ENCODE data around the gene PCDHA8.
"Not testable (repeated sequence)": the region's sequence is repeated elsewhere in the genome, so short reads cannot be mapped to it uniquely, and the experiment has no call there.

The PCDHA8 gene

DNA sequence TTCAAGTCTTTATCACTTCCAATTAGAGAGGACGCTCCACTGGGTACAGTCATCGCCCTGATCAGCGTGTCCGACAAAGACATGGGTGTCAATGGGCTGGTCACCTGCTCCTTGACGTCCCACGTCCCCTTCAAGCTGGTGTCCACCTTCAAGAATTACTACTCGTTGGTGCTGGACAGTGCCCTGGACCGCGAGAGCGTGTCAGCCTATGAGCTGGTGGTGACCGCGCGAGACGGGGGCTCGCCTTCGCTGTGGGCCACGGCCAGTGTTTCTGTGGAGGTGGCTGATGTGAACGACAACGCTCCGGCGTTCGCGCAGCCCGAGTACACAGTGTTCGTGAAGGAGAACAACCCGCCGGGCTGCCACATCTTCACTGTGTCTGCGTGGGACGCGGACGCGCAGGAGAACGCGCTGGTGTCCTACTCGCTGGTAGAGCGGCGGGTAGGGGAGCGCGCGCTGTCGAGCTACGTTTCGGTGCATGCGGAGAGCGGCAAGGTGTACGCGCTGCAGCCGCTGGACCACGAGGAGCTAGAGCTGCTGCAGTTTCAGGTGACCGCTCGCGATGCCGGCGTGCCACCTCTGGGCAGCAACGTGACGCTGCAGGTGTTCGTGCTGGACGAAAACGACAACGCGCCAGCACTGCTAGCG is 32.6 kb upstream of the PCDHA8 start:
- not testable (repeated sequence) for H3K9ac ChIP-seq (ENCODE audit: low read length); H3K4me1 ChIP-seq (ENCODE audit: control insufficient read depth, insufficient read depth, low read length); H3K36me3 ChIP-seq (ENCODE audit: control insufficient read depth, insufficient read depth, low read length, severe bottlenecking); H3K27me3 ChIP-seq (replicated peaks; ENCODE audit: control insufficient read depth, insufficient read depth, low read length); DNase-seq (ENCODE audit: low read depth); H3K4me3 ChIP-seq (ENCODE audit: low read length)
- peaks cover 17% of the 10 kb centered on the region for H3K9me3 ChIP-seq (ENCODE audit: control insufficient read depth, low read length)

DNA sequence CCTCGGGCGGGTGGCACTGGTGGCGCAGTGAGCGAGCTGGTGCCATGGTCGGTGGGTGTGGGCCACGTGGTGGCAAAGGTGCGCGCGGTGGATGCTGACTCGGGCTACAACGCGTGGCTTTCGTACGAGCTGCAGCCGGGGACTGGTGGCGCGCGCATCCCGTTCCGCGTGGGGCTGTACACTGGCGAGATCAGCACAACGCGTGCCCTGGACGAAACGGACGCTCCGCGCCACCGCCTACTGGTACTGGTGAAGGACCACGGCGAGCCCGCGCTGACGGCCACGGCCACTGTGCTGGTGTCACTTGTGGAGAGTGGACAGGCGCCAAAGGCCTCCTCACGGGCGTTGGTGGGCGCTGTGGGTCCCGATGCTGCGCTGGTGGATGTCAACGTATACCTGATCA is 32.1 kb upstream of the PCDHA8 start:
- no peak overlapping the region for H3K9ac ChIP-seq (ENCODE audit: low read length)
- H3K9me3 ChIP-seq (ENCODE audit: control insufficient read depth, low read length) = peaks cover 17% of the 10 kb centered on the region
- no peaks in the 10 kb centered on the region for H3K36me3 ChIP-seq (ENCODE audit: control insufficient read depth, insufficient read depth, low read length, severe bottlenecking)
- H3K4me3 ChIP-seq (ENCODE audit: low read length) = no peak overlapping the region
- no peaks in the 10 kb centered on the region for H3K4me1 ChIP-seq (ENCODE audit: control insufficient read depth, insufficient read depth, low read length)
- DNase-seq (ENCODE audit: low read depth) = no peak
- H3K27me3 ChIP-seq (replicated peaks; ENCODE audit: control insufficient read depth, insufficient read depth, low read length) = no peaks in the 10 kb centered on the region

DNA sequence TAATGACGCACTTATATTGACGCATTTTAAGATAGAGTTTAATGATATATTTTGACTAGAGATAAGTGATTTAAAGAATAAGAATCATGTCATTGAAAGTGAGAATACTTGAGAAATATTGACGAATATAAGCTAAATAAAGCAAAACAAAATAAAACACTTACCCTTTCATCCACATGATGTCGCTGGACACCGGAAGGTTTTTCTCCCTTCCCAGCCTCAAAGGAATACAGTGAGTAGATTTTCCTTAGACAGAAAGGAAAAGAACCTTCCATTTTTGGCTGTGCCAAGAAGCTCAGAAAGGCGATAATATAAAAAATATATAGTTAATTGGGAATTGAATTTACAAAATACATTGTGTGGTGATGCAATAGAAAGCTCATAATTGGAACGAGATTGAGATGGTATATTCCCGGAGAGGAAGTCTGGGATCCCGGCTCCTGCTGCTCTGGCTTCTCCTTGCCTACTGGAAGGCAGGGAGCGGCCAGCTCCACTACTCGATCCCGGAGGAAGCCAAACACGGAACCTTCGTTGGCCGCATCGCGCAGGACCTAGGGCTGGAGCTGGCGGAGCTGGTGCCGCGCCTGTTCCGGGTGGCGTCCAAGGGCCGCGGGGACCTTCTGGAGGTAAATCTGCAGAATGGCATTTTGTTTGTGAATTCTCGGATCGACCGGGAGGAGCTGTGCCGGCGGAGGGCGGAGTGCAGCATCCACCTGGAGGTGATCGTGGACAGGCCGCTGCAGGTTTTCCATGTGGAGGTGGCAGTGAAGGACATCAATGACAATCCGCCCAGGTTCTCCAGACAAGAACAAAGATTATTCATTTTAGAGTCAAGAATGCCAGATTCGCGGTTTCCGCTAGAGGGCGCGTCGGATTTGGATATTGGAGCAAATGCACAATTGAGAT is 19.4 kb upstream of the PCDHA8 start, which contains the start of gene PCDHA5:
PCDHA5 (plus strand) TSS at position 239 of the 906 bp plus-strand sequence.
- DNase-seq (ENCODE audit: low read depth) = peak; percentile 43
- Histone ChIP-seq H3K4me1 (ENCODE audit: control insufficient read depth, insufficient read depth, low read length) (no peaks in the 10 kb centered on the region), H3K36me3 (ENCODE audit: control insufficient read depth, insufficient read depth, low read length, severe bottlenecking) (no peaks in the 10 kb centered on the region), H3K4me3 (ENCODE audit: low read length) (no peak within 1 kb of the TSS), H3K9ac (ENCODE audit: low read length) (no peak within 1 kb of the TSS), H3K9me3 (ENCODE audit: control insufficient read depth, low read length) (peaks cover 9% of the 10 kb centered on the region), H3K27me3 (replicated peaks; ENCODE audit: control insufficient read depth, insufficient read depth, low read length) (no peaks in the 10 kb centered on the region)

DNA sequence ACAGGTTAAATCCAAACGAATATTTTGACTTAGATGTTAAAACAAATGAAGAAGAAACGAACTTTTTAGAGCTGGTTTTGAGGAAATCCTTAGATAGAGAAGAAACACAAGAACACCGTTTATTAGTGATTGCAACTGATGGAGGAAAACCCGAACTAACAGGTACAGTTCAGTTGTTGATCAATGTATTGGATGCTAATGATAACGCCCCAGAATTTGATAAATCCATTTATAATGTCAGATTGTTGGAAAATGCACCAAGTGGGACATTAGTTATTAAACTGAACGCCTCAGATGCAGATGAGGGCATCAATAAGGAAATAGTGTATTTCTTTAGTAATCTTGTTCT is 18.7 kb upstream of the PCDHA8 start:
- Histone ChIP-seq H3K27me3 (replicated peaks; ENCODE audit: control insufficient read depth, insufficient read depth, low read length) (no peaks in the 10 kb centered on the region), H3K9ac (ENCODE audit: low read length) (no peak overlapping the region), H3K36me3 (ENCODE audit: control insufficient read depth, insufficient read depth, low read length, severe bottlenecking) (no peaks in the 10 kb centered on the region), H3K4me1 (ENCODE audit: control insufficient read depth, insufficient read depth, low read length) (no peaks in the 10 kb centered on the region), H3K4me3 (ENCODE audit: low read length) (no peak overlapping the region), H3K9me3 (ENCODE audit: control insufficient read depth, low read length) (peaks cover 6% of the 10 kb centered on the region)
- DNase-seq (ENCODE audit: low read depth) = no peak

DNA sequence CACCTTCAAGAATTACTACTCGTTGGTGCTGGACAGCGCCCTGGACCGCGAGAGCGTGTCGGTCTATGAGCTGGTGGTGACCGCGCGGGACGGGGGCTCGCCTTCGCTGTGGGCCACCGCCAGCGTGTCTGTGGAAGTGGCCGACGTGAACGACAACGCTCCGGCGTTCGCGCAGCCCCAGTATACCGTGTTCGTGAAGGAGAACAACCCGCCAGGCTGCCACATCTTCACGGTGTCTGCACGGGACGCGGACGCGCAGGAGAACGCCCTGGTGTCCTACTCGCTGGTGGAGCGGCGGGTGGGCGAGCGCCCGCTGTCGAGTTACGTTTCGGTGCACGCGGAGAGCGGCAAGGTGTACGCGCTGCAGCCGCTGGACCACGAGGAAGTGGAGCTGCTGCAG is 18.0 kb upstream of the PCDHA8 start:
- DNase-seq (ENCODE audit: low read depth); H3K4me3 ChIP-seq (ENCODE audit: low read length); H3K9ac ChIP-seq (ENCODE audit: low read length); H3K4me1 ChIP-seq (ENCODE audit: control insufficient read depth, insufficient read depth, low read length); H3K27me3 ChIP-seq (replicated peaks; ENCODE audit: control insufficient read depth, insufficient read depth, low read length); H3K36me3 ChIP-seq (ENCODE audit: control insufficient read depth, insufficient read depth, low read length, severe bottlenecking); H3K9me3 ChIP-seq (ENCODE audit: control insufficient read depth, low read length): not testable (repeated sequence)

DNA sequence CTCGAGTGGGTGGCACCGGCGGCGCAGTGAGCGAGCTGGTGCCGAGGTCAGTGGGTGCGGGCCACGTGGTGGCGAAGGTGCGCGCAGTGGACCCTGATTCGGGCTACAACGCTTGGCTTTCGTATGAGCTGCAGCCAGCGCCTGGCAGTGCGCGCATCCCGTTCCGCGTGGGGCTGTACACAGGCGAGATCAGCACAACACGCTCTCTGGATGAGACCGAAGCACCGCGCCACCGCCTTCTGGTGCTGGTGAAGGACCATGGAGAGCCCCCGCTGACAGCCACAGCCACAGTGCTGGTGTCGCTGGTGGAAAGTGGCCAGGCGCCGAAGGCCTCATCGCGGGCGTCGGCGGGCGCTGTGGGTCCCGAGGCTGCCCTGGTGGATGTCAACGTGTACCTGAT is 17.5 kb upstream of the PCDHA8 start:
- Histone ChIP-seq H3K4me1 (ENCODE audit: control insufficient read depth, insufficient read depth, low read length) (no peaks in the 10 kb centered on the region), H3K9me3 (ENCODE audit: control insufficient read depth, low read length) (peaks cover 2% of the 10 kb centered on the region), H3K4me3 (ENCODE audit: low read length) (no peak overlapping the region), H3K9ac (ENCODE audit: low read length) (no peak overlapping the region), H3K36me3 (ENCODE audit: control insufficient read depth, insufficient read depth, low read length, severe bottlenecking) (no peaks in the 10 kb centered on the region), H3K27me3 (replicated peaks; ENCODE audit: control insufficient read depth, insufficient read depth, low read length) (no peaks in the 10 kb centered on the region)
- no peak for DNase-seq (ENCODE audit: low read depth)

DNA sequence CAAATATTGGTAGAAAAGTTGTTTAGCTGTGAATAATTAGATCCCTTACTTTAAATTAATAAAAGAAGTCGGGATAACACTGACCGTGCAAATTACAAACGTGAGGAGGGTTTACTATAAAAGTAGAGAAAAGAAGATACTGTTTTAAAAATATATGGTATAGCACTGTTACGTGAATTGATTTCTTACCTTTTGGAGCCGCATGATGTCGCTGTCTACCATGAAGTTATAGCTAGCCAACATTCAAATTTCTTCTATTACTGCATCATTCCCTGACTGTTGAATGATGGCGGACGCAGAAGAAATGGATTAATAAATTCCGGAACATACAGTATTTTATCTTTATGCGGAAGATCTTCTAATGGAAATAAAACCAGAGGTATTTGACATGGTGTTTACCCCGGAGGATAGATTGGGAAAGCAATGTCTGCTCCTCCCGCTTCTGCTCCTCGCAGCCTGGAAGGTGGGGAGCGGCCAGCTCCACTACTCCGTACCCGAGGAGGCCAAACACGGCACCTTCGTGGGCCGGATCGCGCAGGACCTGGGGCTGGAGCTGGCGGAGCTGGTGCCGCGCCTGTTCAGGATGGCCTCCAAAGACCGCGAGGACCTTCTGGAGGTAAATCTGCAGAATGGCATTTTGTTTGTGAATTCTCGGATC is 13.2 kb upstream of the PCDHA8 start, which contains the start of gene PCDHA6:
PCDHA6 (plus strand) TSS at position 257 of the 658 bp plus-strand sequence; CDS start at position 389, 132 bp downstream.
- H3K36me3 ChIP-seq (ENCODE audit: control insufficient read depth, insufficient read depth, low read length, severe bottlenecking) = no peaks in the 10 kb centered on the region
- H3K4me3 ChIP-seq (ENCODE audit: low read length) = peak within 1 kb of the TSS; percentile 69
- H3K4me1 ChIP-seq (ENCODE audit: control insufficient read depth, insufficient read depth, low read length) = no peaks in the 10 kb centered on the region
- no peak within 1 kb of the TSS for H3K9ac ChIP-seq (ENCODE audit: low read length)
- no peaks in the 10 kb centered on the region for H3K27me3 ChIP-seq (replicated peaks; ENCODE audit: control insufficient read depth, insufficient read depth, low read length)
- DNase-seq (ENCODE audit: low read depth) = peak; percentile 28
- peaks cover 8% of the 10 kb centered on the region for H3K9me3 ChIP-seq (ENCODE audit: control insufficient read depth, low read length)

DNA sequence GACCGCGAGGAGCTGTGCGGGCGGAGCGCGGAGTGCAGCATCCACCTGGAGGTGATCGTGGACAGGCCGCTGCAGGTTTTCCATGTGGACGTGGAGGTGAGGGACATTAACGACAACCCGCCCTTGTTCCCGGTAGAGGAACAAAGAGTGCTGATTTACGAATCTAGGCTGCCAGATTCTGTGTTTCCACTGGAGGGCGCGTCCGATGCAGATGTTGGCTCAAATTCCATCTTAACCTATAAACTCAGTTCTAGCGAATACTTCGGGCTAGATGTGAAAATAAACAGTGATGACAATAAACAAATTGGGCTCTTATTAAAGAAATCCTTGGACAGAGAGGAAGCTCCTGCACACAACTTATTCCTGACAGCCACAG is 12.6 kb upstream of the PCDHA8 start:
- Histone ChIP-seq H3K9me3 (ENCODE audit: control insufficient read depth, low read length) (peaks cover 8% of the 10 kb centered on the region), H3K4me3 (ENCODE audit: low read length) (peak overlapping the region; percentile 69), H3K27me3 (replicated peaks; ENCODE audit: control insufficient read depth, insufficient read depth, low read length) (no peaks in the 10 kb centered on the region)

DNA sequence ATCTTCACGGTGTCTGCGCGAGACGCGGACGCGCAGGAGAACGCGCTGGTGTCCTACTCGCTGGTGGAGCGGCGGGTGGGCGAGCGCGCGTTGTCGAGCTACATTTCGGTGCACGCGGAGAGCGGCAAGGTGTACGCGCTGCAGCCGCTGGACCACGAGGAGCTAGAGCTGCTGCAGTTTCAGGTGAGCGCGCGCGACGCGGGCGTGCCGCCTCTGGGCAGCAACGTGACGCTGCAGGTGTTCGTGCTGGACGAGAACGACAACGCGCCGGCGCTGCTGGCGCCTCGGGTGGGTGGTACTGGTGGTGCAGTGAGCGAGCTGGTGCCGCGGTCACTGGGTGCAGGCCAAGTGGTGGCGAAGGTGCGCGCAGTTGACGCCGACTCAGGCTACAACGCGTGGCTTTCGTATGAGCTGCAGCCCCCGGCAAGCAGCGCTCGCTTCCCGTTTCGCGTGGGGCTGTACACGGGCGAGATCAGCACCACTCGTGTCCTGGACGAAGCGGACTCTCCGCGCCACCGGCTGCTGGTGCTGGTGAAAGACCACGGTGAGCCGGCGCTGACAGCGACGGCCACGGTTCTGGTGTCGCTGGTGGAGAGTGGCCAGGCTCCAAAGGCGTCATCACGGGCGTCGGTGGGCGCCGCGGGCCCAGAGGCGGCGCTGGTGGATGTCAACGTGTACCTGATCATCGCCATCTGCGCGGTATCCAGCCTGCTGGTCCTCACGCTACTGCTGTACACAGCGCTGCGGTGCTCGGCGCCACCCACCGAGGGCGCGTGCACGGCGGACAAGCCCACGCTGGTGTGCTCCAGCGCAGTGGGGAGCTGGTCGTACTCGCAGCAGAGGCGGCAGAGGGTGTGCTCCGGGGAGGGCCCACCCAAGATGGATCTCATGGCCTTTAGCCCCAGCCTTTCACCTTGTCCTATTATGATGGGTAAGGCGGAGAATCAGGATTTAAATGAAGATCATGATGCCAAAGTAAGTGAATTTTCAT is 11.2 kb upstream of the PCDHA8 start:
- H3K36me3 ChIP-seq (ENCODE audit: control insufficient read depth, insufficient read depth, low read length, severe bottlenecking); H3K27me3 ChIP-seq (replicated peaks; ENCODE audit: control insufficient read depth, insufficient read depth, low read length); H3K9ac ChIP-seq (ENCODE audit: low read length); H3K4me1 ChIP-seq (ENCODE audit: control insufficient read depth, insufficient read depth, low read length); DNase-seq (ENCODE audit: low read depth); H3K9me3 ChIP-seq (ENCODE audit: control insufficient read depth, low read length); H3K4me3 ChIP-seq (ENCODE audit: low read length): not testable (repeated sequence)

More for the DNA sequence above, 12.6 kb upstream of the PCDHA8 start:
- Histone ChIP-seq H3K4me1 (ENCODE audit: control insufficient read depth, insufficient read depth, low read length) (no peaks in the 10 kb centered on the region), H3K36me3 (ENCODE audit: control insufficient read depth, insufficient read depth, low read length, severe bottlenecking) (no peaks in the 10 kb centered on the region), H3K9ac (ENCODE audit: low read length) (no peak overlapping the region)
- DNase-seq (ENCODE audit: low read depth) = no peak

DNA sequence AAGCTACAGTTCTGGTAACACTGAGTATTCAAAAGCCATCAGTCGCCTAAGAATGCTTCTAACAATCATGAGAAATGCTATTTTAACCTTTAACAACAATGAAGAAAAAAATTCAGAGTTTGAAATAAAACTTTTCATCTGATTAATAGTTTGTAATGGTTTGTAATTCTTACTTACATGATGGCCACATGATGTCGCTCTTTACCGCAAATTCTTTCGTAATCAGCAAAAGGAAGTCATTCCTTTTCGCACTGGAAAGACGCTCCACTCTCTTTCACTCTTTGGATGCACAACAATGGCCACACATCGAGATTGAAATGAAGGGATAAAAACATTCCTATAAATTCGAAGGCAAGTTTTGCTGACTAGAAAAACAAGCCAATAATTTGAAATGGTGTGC is 7.0 kb upstream of the PCDHA8 start, which contains the start of gene PCDHA7:
PCDHA7 (plus strand) TSS at position 277 of the 400 bp plus-strand sequence; CDS start at position 392, 115 bp downstream.
- no peaks in the 10 kb centered on the region for H3K36me3 ChIP-seq (ENCODE audit: control insufficient read depth, insufficient read depth, low read length, severe bottlenecking)
- DNase-seq (ENCODE audit: low read depth) = peak; percentile 30
- no peak within 1 kb of the TSS for H3K9ac ChIP-seq (ENCODE audit: low read length)
- H3K4me1 ChIP-seq (ENCODE audit: control insufficient read depth, insufficient read depth, low read length) = no peaks in the 10 kb centered on the region
- no peaks in the 10 kb centered on the region for H3K27me3 ChIP-seq (replicated peaks; ENCODE audit: control insufficient read depth, insufficient read depth, low read length)
- peaks cover 7% of the 10 kb centered on the region for H3K9me3 ChIP-seq (ENCODE audit: control insufficient read depth, low read length)
- H3K4me3 ChIP-seq (ENCODE audit: low read length) = peak within 1 kb of the TSS; percentile 71

Data from adipocyte (in vitro differentiated cells).